H1 (cell line): Measurements from ENCODE around the gene HOXC11. TPM values are rescaled to one million over a fixed set of nuclear protein-coding genes. Genes with fewer than 3 reads are reported as not detected.

Source experiments
- CTCF ChIA-PET: fragments of 300-600 bp; sonication (Branson Sonifier 250); formaldehyde crosslinking; loops from one replicate; lab custom pipeline; 2021; ENCODE audit not compliant: partially characterized antibody; lab: Charles Lee
- POLR2A ChIA-PET: fragments of 300-600 bp; sonication (Branson Sonifier 250); formaldehyde crosslinking; loops from one replicate; lab custom pipeline; 2021; ENCODE audit warnings: inconsistent platforms; ENCODE audit not compliant: partially characterized antibody; lab: Charles Lee
- DNase-seq, 2 experiments: peaks; one replicate each; pipeline versions ENCODE4 v3.0.0 to v3.0.0-alpha.2; 2010 to 2022; ENCODE audit warnings: low spot score in 2 of 2, low read depth in 1 of 2, mixed read lengths in 1 of 2
- FAIRE-seq: peaks from 2 replicates; lab custom pipeline; 2011; peaks lifted over from hg19 to GRCh38; lab: Jason Lieb, UNC
- H2AFZ ChIP-seq: 2 replicates; pipeline ENCODE4 v1.8.1; 2012; ENCODE audit warnings: low read length, inconsistent platforms
- H2AK5ac ChIP-seq: 2 replicates; pipeline ENCODE4 v1.6.1; 2013; ENCODE audit warnings: low read depth, low read length
- H2BK120ac ChIP-seq: replicated peaks from 2 replicates; pipeline ENCODE3; 2013; ENCODE audit warnings: low read depth, low read length, inconsistent platforms
- H2BK12ac ChIP-seq: 2 replicates; pipeline ENCODE4 v1.6.1; 2013; ENCODE audit warnings: low read depth, low read length
- H2BK15ac ChIP-seq: 2 replicates; pipeline ENCODE4 v1.6.1; 2013; ENCODE audit warnings: low read length
- H2BK20ac ChIP-seq: 2 replicates; pipeline ENCODE4 v1.6.1; 2013; ENCODE audit warnings: low read length
- H2BK5ac ChIP-seq: 2 replicates; pipeline ENCODE4 v1.6.1; 2013; ENCODE audit warnings: low read depth, low read length
- H3K14ac ChIP-seq: 2 replicates; pipeline ENCODE4 v1.6.1; 2013; ENCODE audit warnings: inconsistent platforms; ENCODE audit not compliant: insufficient read length
- H3K18ac ChIP-seq: 2 replicates; pipeline ENCODE4 v1.6.1; 2013; ENCODE audit warnings: low read length; ENCODE audit errors: extremely low read depth
- H3K23ac ChIP-seq: 2 replicates; pipeline ENCODE4 v1.6.1; 2013; ENCODE audit warnings: inconsistent platforms; ENCODE audit not compliant: insufficient read length
- H3K23me2 ChIP-seq: 2 replicates; pipeline ENCODE4 v1.6.1; 2013; ENCODE audit warnings: low read depth, low read length
- H3K27ac ChIP-seq: 2 replicates; pipeline ENCODE4 v1.6.1; 2011; ENCODE audit warnings: low read depth, low read length, inconsistent platforms
- H3K27me3 ChIP-seq, 4 experiments: replicated peaks in 1 of 4; 1 replicate in 1 of 4; 2 replicates in 3 of 4; pipeline versions ENCODE4 v1.6.1 to v1.8.1; 2011 to 2013; ENCODE audit warnings: low read length in 3 of 4, mild to moderate bottlenecking in 3 of 4, inconsistent platforms in 2 of 4, mixed read lengths in 2 of 4, moderate library complexity in 1 of 4; ENCODE audit not compliant: control insufficient read depth in 3 of 4, insufficient read depth in 3 of 4; ENCODE audit errors: extremely low read depth in 1 of 4
- H3K36me3 ChIP-seq, 4 experiments: 2 replicates each; pipeline versions ENCODE4 v1.6.1 to v1.8.1; 2011 to 2013; ENCODE audit warnings: mild to moderate bottlenecking in 4 of 4, low read length in 3 of 4, moderate library complexity in 2 of 4, control low read depth in 1 of 4, inconsistent platforms in 1 of 4; ENCODE audit not compliant: insufficient read depth in 4 of 4, control insufficient read depth in 2 of 4
- H3K4ac ChIP-seq: replicated peaks from 2 replicates; pipeline ENCODE3; 2013; ENCODE audit warnings: low read length, low read depth, mixed read lengths, inconsistent platforms; ENCODE audit not compliant: insufficient read length
- H3K4me1 ChIP-seq, 4 experiments: replicated peaks in 1 of 4; 1 replicate in 1 of 4; 2 replicates in 3 of 4; pipeline versions ENCODE4 v1.6.1 to v1.8.1; 2011 to 2013; ENCODE audit warnings: low read length in 3 of 4, inconsistent platforms in 2 of 4, mixed read lengths in 1 of 4; ENCODE audit not compliant: insufficient read depth in 4 of 4, control insufficient read depth in 3 of 4
- H3K4me2 ChIP-seq, 2 experiments: 2 replicates each; pipeline versions ENCODE4 v1.6.1 to v1.8.1; 2011 to 2013; ENCODE audit warnings: low read depth in 2 of 2, low read length in 2 of 2, control low read depth in 1 of 2, inconsistent platforms in 1 of 2, mild to moderate bottlenecking in 1 of 2; ENCODE audit not compliant: insufficient read depth in 1 of 2
- H3K4me3 ChIP-seq, 4 experiments: fragments of 200-600, 300-600 bp in 1 of 4; sonication (generic), shearing (Covaris generic), sonication (Bioruptor Twin) in 1 of 4; 2 replicates each; pipeline versions ENCODE4 v1.5.1 to v1.8.1; 2011 to 2016; ENCODE audit warnings: low read length in 4 of 4, low read depth in 3 of 4, control low read depth in 2 of 4, inconsistent platforms in 2 of 4, mild to moderate bottlenecking in 2 of 4, mixed read lengths in 1 of 4, moderate library complexity in 1 of 4; ENCODE audit not compliant: insufficient read depth in 2 of 4; ENCODE audit errors: extremely low read depth in 1 of 4
- H3K56ac ChIP-seq: replicated peaks from 2 replicates; pipeline ENCODE3; 2013; ENCODE audit warnings: low read depth, mild to moderate bottlenecking, mixed read lengths, low read length, inconsistent platforms; ENCODE audit not compliant: insufficient read length
- H3K79me1 ChIP-seq: 2 replicates; pipeline ENCODE4 v1.6.1; 2013; ENCODE audit warnings: low read depth, low read length, control low read depth
- H3K79me2 ChIP-seq, 2 experiments: 2 replicates each; pipeline versions ENCODE4 v1.6.1 to v1.8.1; 2012 to 2013; ENCODE audit warnings: low read length in 2 of 2, mild to moderate bottlenecking in 2 of 2, inconsistent platforms in 1 of 2; ENCODE audit not compliant: insufficient read depth in 2 of 2, control insufficient read depth in 1 of 2
- H3K9ac ChIP-seq, 4 experiments: replicated peaks in 1 of 4; 1 replicate in 1 of 4; 2 replicates in 3 of 4; pipeline versions ENCODE4 v1.6.1 to v1.8.1; 2011 to 2013; ENCODE audit warnings: low read depth in 3 of 4, low read length in 3 of 4, control low read depth in 2 of 4, mild to moderate bottlenecking in 2 of 4, moderate library complexity in 2 of 4, inconsistent platforms in 1 of 4; ENCODE audit errors: extremely low read depth in 1 of 4
- H3K9me3 ChIP-seq, 2 experiments: 2 replicates each; pipeline versions ENCODE4 v1.6.1 to v1.8.1; 2012 to 2013; ENCODE audit warnings: mild to moderate bottlenecking in 2 of 2, moderate library complexity in 2 of 2, control low read depth in 1 of 2, inconsistent platforms in 1 of 2, low read depth in 1 of 2, low read length in 1 of 2, mixed read lengths in 1 of 2; ENCODE audit not compliant: insufficient read depth in 2 of 2
- H4K20me1 ChIP-seq, 2 experiments: replicated peaks in 1 of 2; 2 replicates each; pipeline versions ENCODE3 to v1.8.1; 2011 to 2013; ENCODE audit warnings: inconsistent platforms in 2 of 2, low read length in 2 of 2, mild to moderate bottlenecking in 1 of 2; ENCODE audit not compliant: insufficient read depth in 2 of 2, control insufficient read depth in 1 of 2
- H4K5ac ChIP-seq: 2 replicates; pipeline ENCODE4 v1.6.1; 2013; ENCODE audit warnings: low read length, low read depth, mixed read lengths, inconsistent platforms; ENCODE audit not compliant: insufficient read length
- H4K8ac ChIP-seq: 2 replicates; pipeline ENCODE4 v1.8.0; 2013; ENCODE audit warnings: mild to moderate bottlenecking, moderate library complexity, low read length, inconsistent platforms; ENCODE audit not compliant: insufficient read depth; ENCODE audit errors: extremely low read depth
- H4K91ac ChIP-seq: replicated peaks from 2 replicates; pipeline ENCODE3; 2013; ENCODE audit warnings: low read length, mixed read lengths, inconsistent platforms; ENCODE audit not compliant: insufficient read length
- EP300 ChIP-seq, 2 experiments: IDR thresholded peaks; 1 replicate in 1 of 2; 2 replicates in 1 of 2; pipeline ENCODE4 v1.6.1; 2011 to 2012; ENCODE audit warnings: low read depth in 2 of 2, low read length in 2 of 2, mild to moderate bottlenecking in 2 of 2, borderline replicate concordance in 1 of 2, inconsistent platforms in 1 of 2, moderate library complexity in 1 of 2
- JUND ChIP-seq: IDR thresholded peaks from 2 replicates; pipeline ENCODE4 v1.6.1; 2011; ENCODE audit warnings: mild to moderate bottlenecking, improper control_type of control experiment, low read length
- NRF1 ChIP-seq: IDR thresholded peaks from 2 replicates; pipeline ENCODE4 v1.6.1; 2011; ENCODE audit warnings: mild to moderate bottlenecking, low read depth, low read length, improper control_type of control experiment
- RNF2 ChIP-seq: fragments of 200-900, 300-1000 bp; sonication (generic); IDR thresholded peaks from 2 replicates; pipeline ENCODE4 v1.7.1; 2016; ENCODE audit warnings: borderline replicate concordance, low read depth, mild to moderate bottlenecking, antibody characterized with exemption, low read length; ENCODE audit not compliant: poor library complexity, severe bottlenecking; ENCODE audit errors: missing control alignments
- SRF ChIP-seq: IDR thresholded peaks from 2 replicates; pipeline ENCODE4 v1.6.1; 2011; ENCODE audit warnings: mild to moderate bottlenecking, low read depth, low read length, moderate library complexity
- TBP ChIP-seq: IDR thresholded peaks from 2 replicates; pipeline ENCODE4 v1.6.1; 2011; ENCODE audit warnings: low read depth, low read length, improper control_type of control experiment
- WGBS, 2 experiments: shearing (Covaris generic) in 1 of 2; methylation state at CpG; one replicate each; pipeline versions ENCODE4 v1.1.6 to v1.1.7; 2013 to 2015; ENCODE audit warnings: low lambda C conversion rate in 2 of 2, mixed read lengths in 2 of 2, inconsistent platforms in 1 of 2, low coverage in 1 of 2, missing lambda C conversion rate in 1 of 2; ENCODE audit not compliant: insufficient replicate concordance in 2 of 2, insufficient coverage in 1 of 2, insufficient read length in 1 of 2; ENCODE audit errors: extremely low coverage in 1 of 2, missing lambda C conversion rate in 1 of 2; 5-methylcytosine and 5-hydroxymethylcytosine counted together
- polyA plus RNA-seq, 7 experiments: library from polyadenylated mRNA; depleted of rRNA in 3 of 7; stranded (reverse) in 5 of 7; unstranded in 2 of 7; fragments of >200 nt in 5 of 7; fragments of 200-250 nt in 2 of 7; gene quantifications; 1 replicate in 5 of 7; 2 replicates in 1 of 7; 4 replicates in 1 of 7; pipeline versions ENCODE4 v1.2.1 to v1.2.3, GENCODE V29; 2011 to 2013; ENCODE audit warnings: missing spikeins in 2 of 7, mixed read lengths in 2 of 7
- total RNA-seq: library from RNA; stranded (reverse); fragmentation: NEBNext Ultra II Directional; extraction: Animal tissue kit (Norgen Biotek cat#: 25700); gene quantifications from 2 replicates; pipeline ENCODE4 v1.2.1, GENCODE V29; 2021
- TF ChIP-seq, protein P1 (sequence below): IDR thresholded peaks from 2 replicates; pipeline ENCODE4 v1.6.1; 2012; ENCODE audit warnings: inconsistent platforms

Gene HOXC11
- total and polyA plus RNA-seq, 2 of the 8 experiments (the other 6 are each of a cell fraction or from before 2014, with no cell fraction given) = not detected

DNA sequence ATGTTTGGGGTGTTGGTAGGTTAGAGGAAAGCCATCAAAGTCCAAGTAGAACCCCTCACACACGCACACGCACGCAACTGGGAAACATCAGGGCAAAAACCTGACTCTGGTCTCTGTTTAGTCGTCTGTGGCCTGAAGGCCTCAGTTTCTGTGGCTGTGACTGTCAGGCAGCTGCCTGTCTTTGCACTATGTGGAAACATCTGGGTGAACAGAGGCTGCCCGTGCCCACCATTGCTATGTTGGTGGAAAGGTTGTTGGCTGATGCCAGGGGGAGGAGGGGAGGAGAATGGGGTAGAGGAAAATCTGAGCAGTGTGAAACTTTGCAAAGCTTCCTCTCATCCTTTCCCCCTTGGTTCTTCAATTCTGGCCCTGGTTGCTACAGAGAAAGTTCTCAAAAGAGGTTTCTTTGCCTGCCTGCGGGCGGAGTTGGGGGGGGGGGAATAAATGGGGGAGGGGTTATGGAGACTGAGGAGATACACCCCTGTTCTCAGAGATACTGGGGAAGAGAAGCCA lies 19.5 kb downstream of the HOXC11 start:
- 44% methylated on average over 7 of the region's 7 CpGs; no CpG with 5 or more reads in 1 of the 2 experiments for WGBS, 2 experiments
- no peak overlapping the region for H4K8ac ChIP-seq
- no peak overlapping the region for H3K4me2 ChIP-seq
- no peak overlapping the region for H3K14ac ChIP-seq
- H3K27me3 ChIP-seq = peaks cover 97 to 100% (median 100%) of the 10 kb centered on the region in 4 experiments
- FAIRE-seq (no peak), DNase-seq (no peak)
- no peak overlapping the region for H2AFZ ChIP-seq
- peaks cover 0 to 4% of the 10 kb centered on the region in 2 experiments; a peak in 1 of 4 replicates for H3K9me3 ChIP-seq
- no peak overlapping the region for H2BK15ac ChIP-seq
- no peak overlapping the region for H3K56ac ChIP-seq
- H3K4me3 ChIP-seq = no peak overlapping the region
- no peak overlapping the region for H3K18ac ChIP-seq
- ChIA-PET POLR2A (no interaction called here), CTCF (interaction anchor here (0.7 to 4.3 kb wide), 12 partner anchors 8 to 249 kb away, joined by 3 to 30 read pairs (median 5); partner anchors contain the start of genes HOXC10, HOXC11 and HOXC5)
- no peak overlapping the region for H4K91ac ChIP-seq
- H2BK20ac ChIP-seq = no peak overlapping the region
- no peak overlapping the region for H3K4ac ChIP-seq
- H3K79me2 ChIP-seq = no peaks in the 10 kb centered on the region
- no peak for TF ChIP-seq EP300 (IDR thresholded peaks at IDR 0.05; ENCODE audit: borderline replicate concordance in 1 of 2, low read depth in 2 of 2, low read length in 2 of 2)
- TF ChIP-seq SRF = no peak
- TF ChIP-seq, protein P1, sequence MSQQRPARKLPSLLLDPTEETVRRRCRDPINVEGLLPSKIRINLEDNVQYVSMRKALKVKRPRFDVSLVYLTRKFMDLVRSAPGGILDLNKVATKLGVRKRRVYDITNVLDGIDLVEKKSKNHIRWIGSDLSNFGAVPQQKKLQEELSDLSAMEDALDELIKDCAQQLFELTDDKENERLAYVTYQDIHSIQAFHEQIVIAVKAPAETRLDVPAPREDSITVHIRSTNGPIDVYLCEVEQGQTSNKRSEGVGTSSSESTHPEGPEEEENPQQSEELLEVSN = no peak
- TF ChIP-seq NRF1 = no peak
- TF ChIP-seq JUND = no peak
- TF ChIP-seq RNF2 = peak; percentile 68
- TF ChIP-seq TBP = no peak
- H3K23ac ChIP-seq = no peak overlapping the region
- H3K36me3 ChIP-seq = peaks cover 0 to 12% (median 0%) of the 10 kb centered on the region in 4 experiments; a peak in 1 of 8 replicates
- H4K20me1 ChIP-seq = peaks cover 27 to 34% of the 10 kb centered on the region in 2 experiments
- H2BK120ac ChIP-seq = no peak overlapping the region
- peaks cover 0 to 15% (median 3%) of the 10 kb centered on the region in 4 experiments; a peak in 5 of 7 replicates for H3K4me1 ChIP-seq
- H2BK12ac ChIP-seq = no peak overlapping the region
- no peak overlapping the region for H4K5ac ChIP-seq
- no peaks in the 10 kb centered on the region for H3K79me1 ChIP-seq
- peak overlapping the region; percentile 34; the same call in 1 of the 2 replicates for H2AK5ac ChIP-seq
- no peak overlapping the region for H2BK5ac ChIP-seq
- H3K27ac ChIP-seq = no peak overlapping the region
- peaks cover 2% of the 10 kb centered on the region; the same call in 1 of the 2 replicates for H3K23me2 ChIP-seq
- no peak overlapping the region for H3K9ac ChIP-seq
